Kidney epithelial cell (primary cell): ENCODE data around the gene CCDC97. TPM values are rescaled to one million over a fixed set of nuclear protein-coding genes. Genes with fewer than 3 reads are reported as not detected.

Experiments
- DNase-seq: peaks from one replicate; pipeline ENCODE4 v3.0.0-alpha.2; 2010; ENCODE audit warnings: low read depth
- H3K27me3 ChIP-seq: 2 replicates; pipeline ENCODE4 v1.6.0; 2011; ENCODE audit warnings: low read length; ENCODE audit not compliant: control insufficient read depth, insufficient read depth
- H3K36me3 ChIP-seq: 2 replicates; pipeline ENCODE4 v1.5.1; 2011; ENCODE audit warnings: low read length; ENCODE audit not compliant: control insufficient read depth, insufficient read depth
- H3K4me3 ChIP-seq: 2 replicates; pipeline ENCODE4 v1.5.1; 2011; ENCODE audit warnings: low read depth, mild to moderate bottlenecking, control low read depth, low read length
- CTCF ChIP-seq: IDR thresholded peaks from 2 replicates; pipeline ENCODE4 v1.5.1; 2011; ENCODE audit warnings: mild to moderate bottlenecking, moderate library complexity, low read length, control low read depth, inconsistent platforms; ENCODE audit not compliant: insufficient read depth, poor library complexity, severe bottlenecking
- total RNA-seq: library from RNA; depleted of rRNA; stranded (reverse); fragments of >200 nt; gene quantifications from 2 replicates; pipeline ENCODE4 v1.2.3, GENCODE V29; 2015

The CCDC97 gene
- total RNA-seq, 1 donor from 2014 or later: 17.3 TPM

GRCh38 chr19:41320568-41320967 is 10.6 kb downstream of the CCDC97 start:
- Histone ChIP-seq H3K36me3 (peaks cover 3% of the 10 kb centered on the region), H3K4me3 (no peak overlapping the region), H3K27me3 (no peaks in the 10 kb centered on the region)
- DNase-seq: no peak
- no peak for TF ChIP-seq CTCF

DNA sequence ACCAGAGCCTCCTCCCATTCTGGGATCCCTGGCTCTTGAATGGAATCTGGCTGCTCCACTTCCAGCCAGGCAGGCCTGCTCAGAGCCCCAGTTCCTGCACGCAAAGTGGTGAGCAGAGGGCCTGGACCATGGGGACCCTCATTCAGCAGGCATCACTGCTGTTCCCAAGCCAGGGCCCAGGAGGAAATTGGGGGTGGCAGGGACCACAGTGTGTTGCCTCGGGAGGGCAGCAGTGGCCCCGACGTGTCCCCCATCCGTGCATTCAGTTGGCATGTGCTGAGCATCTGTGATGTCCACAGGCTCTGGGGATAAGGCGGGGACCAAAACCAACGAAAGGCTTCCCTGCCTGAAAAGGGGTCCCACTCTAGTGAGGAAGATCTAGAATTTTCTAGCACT is 11.2 kb downstream of the CCDC97 start:
- no peak overlapping the region for H3K4me3 ChIP-seq
- H3K36me3 ChIP-seq: peaks cover 3% of the 10 kb centered on the region
- TF ChIP-seq CTCF: no peak
- H3K27me3 ChIP-seq: no peaks in the 10 kb centered on the region
- no peak for DNase-seq

GRCh38 chr19:41321600-41322270 is 11.8 kb downstream of the CCDC97 start:
- no peak overlapping the region for H3K4me3 ChIP-seq
- no peaks in the 10 kb centered on the region for H3K27me3 ChIP-seq
- peak; percentile 82 for TF ChIP-seq CTCF
- peaks cover 3% of the 10 kb centered on the region for H3K36me3 ChIP-seq
- DNase-seq: no peak

DNA sequence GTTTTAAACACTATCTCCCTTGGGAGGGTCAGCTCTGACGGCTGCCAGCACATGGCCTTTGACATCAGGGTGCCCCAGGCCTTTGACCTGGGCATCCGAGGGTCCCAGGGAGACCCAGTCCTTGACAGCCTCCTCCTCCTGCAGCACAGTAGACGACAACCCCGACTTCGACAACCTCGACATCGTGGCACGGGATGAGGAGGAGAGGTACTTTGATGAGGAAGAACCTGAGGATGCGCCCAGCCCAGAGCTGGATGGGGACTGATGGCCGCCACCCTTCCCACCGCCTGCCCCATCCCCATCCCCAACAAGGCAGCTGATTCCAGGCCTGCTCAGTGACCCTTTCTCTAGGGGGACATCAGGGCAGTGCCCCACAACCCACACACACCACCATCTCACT is 12.5 kb downstream of the CCDC97 start:
- no peaks in the 10 kb centered on the region for H3K36me3 ChIP-seq

GRCh38 chr19:41323023-41323422 is 13.1 kb downstream of the CCDC97 start:
- Histone ChIP-seq H3K36me3 (no peaks in the 10 kb centered on the region), H3K27me3 (no peaks in the 10 kb centered on the region), H3K4me3 (no peak overlapping the region)
- no peak for TF ChIP-seq CTCF
- no peak for DNase-seq

More for the DNA sequence above, 12.5 kb downstream of the CCDC97 start:
- no peak overlapping the region for H3K4me3 ChIP-seq
- no peak for DNase-seq
- no peaks in the 10 kb centered on the region for H3K27me3 ChIP-seq
- no peak for TF ChIP-seq CTCF
